ENCODE data around the gene DCC.

DNA sequence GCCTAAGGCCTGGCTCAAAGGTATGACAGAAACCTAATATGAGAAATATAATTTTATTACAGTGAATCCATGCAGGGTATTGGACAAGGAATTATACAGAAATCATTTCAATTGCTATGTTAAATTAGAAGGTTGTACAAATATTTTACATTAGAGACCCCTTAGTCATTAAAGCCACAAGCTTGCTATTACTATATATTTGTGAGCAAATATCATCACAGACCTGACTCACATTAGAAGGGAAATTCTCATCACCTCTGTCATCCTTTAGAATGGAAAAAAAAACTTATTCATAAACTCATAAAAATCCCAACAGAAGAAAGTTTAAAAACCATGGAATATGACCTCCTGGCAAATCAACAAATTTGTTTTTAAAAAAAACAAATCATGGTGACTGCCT, 277.9 kb downstream of the DCC start:
- TF ChIP-seq EP300 (IDR thresholded peaks at IDR 0.05; ENCODE audit: borderline replicate concordance in 1 of 2, low read depth in 1 of 2, low read length in 1 of 2) = no peak
- TF ChIP-seq, protein P1, sequence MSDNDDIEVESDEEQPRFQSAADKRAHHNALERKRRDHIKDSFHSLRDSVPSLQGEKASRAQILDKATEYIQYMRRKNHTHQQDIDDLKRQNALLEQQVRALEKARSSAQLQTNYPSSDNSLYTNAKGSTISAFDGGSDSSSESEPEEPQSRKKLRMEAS (IDR thresholded peaks at IDR 0.05; ENCODE audit: low read depth) = no peak
- TF ChIP-seq SIN3A (IDR thresholded peaks at IDR 0.05; ENCODE audit: borderline replicate concordance, low read depth, low read length) = no peak
- TF ChIP-seq CTCF (IDR thresholded peaks at IDR 0.05) = no peak
- TF ChIP-seq JUND (IDR thresholded peaks at IDR 0.05) = no peak
- TF ChIP-seq POLR2AphosphoS5 (IDR thresholded peaks at IDR 0.05; ENCODE audit: low read depth, low read length) = no peak
- no peak for TF ChIP-seq RAD21 (IDR thresholded peaks at IDR 0.05; ENCODE audit: low read length)
- TF ChIP-seq FOXM1 (IDR thresholded peaks at IDR 0.05; ENCODE audit: low read depth) = no peak
- no peak for TF ChIP-seq TCF12 (IDR thresholded peaks at IDR 0.05)
- no peak for TF ChIP-seq TAF1 (IDR thresholded peaks at IDR 0.05; ENCODE audit: borderline replicate concordance, low read depth, low read length)
- TF ChIP-seq, protein P2, sequence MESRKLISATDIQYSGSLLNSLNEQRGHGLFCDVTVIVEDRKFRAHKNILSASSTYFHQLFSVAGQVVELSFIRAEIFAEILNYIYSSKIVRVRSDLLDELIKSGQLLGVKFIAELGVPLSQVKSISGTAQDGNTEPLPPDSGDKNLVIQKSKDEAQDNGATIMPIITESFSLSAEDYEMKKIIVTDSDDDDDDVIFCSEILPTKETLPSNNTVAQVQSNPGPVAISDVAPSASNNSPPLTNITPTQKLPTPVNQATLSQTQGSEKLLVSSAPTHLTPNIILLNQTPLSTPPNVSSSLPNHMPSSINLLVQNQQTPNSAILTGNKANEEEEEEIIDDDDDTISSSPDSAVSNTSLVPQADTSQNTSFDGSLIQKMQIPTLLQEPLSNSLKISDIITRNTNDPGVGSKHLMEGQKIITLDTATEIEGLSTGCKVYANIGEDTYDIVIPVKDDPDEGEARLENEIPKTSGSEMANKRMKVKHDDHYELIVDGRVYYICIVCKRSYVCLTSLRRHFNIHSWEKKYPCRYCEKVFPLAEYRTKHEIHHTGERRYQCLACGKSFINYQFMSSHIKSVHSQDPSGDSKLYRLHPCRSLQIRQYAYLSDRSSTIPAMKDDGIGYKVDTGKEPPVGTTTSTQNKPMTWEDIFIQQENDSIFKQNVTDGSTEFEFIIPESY (IDR thresholded peaks at IDR 0.05; ENCODE audit: borderline replicate concordance, low read depth) = no peak
- no peak for TF ChIP-seq MEF2A (IDR thresholded peaks at IDR 0.05; ENCODE audit: borderline replicate concordance, low read depth)
